ENCODE data around the gene NKPD1. TPM values are rescaled to one million over a fixed set of nuclear protein-coding genes. Genes with fewer than 3 reads are reported as not detected.

Gene NKPD1
- total and polyA plus RNA-seq, 8 donors, result 0.08 to 0.24 (median 0.17) TPM; not detected in 2

DNA sequence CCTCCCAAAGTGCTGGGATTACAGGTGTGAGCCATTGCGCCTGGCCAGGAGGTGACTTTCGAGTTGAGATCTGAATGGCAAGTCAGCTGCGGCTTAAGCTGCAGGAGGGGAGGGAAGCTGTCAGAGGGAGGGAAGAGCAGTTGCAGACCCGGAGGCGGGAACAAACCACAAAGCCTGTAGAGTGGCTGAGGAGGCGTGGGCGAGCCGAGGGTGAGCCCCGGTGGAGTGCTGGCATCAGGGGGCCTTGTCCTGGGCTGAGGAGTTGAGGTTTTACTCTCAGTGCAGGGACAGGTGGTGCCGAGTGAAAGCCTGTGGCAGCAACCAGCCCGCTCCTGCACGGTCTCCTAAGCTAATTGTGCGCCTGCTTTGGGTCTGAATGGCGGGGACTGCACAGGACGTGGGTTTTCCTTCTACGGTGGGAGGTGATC, 43.6 kb downstream of the NKPD1 start:
- ATAC-seq (peak; percentile 28), DNase-seq (peak in 1 of 4 donors; percentile 48)
- intact Hi-C loops (cut with DNase I), result no loop called here
- peaks cover 12 to 73% of the 10 kb centered on the region in 2 donors for H3K4me1 ChIP-seq
- H3K4me3 ChIP-seq, result no peak overlapping the region
- TF ChIP-seq, protein P1, sequence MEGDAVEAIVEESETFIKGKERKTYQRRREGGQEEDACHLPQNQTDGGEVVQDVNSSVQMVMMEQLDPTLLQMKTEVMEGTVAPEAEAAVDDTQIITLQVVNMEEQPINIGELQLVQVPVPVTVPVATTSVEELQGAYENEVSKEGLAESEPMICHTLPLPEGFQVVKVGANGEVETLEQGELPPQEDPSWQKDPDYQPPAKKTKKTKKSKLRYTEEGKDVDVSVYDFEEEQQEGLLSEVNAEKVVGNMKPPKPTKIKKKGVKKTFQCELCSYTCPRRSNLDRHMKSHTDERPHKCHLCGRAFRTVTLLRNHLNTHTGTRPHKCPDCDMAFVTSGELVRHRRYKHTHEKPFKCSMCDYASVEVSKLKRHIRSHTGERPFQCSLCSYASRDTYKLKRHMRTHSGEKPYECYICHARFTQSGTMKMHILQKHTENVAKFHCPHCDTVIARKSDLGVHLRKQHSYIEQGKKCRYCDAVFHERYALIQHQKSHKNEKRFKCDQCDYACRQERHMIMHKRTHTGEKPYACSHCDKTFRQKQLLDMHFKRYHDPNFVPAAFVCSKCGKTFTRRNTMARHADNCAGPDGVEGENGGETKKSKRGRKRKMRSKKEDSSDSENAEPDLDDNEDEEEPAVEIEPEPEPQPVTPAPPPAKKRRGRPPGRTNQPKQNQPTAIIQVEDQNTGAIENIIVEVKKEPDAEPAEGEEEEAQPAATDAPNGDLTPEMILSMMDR (IDR thresholded peaks at IDR 0.05), result no peak
- H3K27me3 ChIP-seq, result no peaks in the 10 kb centered on the region
- H3K27ac ChIP-seq, result no peak overlapping the region
- H3K36me3 ChIP-seq, result peaks cover 0 to 3% of the 10 kb centered on the region in 2 donors
- H3K9me3 ChIP-seq, result no peaks in the 10 kb centered on the region

DNA sequence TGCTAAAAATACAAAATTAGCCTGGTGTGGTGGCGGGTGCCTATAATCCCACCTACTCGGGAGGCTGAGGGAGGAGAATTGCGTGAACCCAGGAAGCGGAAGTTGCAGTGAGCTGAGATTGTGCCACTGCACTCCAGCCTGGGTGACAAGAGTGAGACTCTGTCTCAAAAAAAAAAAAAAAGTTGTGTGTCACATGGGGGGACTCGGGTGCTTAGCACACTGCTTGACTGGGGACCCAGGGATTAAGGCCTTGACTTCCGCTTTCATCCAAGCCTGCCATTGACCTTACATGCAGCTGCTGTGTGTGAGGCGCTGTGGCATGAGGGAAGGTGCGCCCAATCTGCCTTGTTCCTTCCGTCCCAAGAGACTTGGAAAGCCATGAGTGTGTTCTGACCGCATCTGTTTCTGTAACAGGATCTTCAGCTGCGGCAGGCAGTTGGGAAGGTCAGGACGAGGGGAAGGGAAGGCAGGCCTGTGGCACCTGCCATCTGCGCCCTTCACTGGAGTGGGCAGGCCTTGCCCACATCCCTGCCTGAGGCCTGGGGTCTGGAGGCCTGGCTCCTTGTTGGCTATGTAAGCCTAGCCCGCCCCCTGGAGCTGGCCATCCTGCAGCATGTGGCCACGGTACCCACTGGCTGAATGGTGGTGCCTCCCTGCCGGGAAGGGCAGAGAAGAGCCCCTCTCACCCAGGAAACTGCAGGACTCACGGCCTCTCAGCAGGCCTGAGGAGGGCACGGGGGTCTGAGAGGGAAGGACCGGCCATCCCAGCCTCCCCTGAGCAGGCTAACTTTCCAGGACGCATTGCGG, 44.8 kb downstream of the NKPD1 start:
- Histone ChIP-seq H3K9me3 (no peaks in the 10 kb centered on the region), H3K4me3 (no peak overlapping the region), H3K27ac (peak overlapping the region in 1 of 2 donors; percentile 59), H3K4me1 (peaks cover 12 to 79% of the 10 kb centered on the region in 2 donors), H3K27me3 (no peaks in the 10 kb centered on the region), H3K36me3 (peaks cover 0 to 3% of the 10 kb centered on the region in 2 donors)
- ATAC-seq, result no peak
- TF ChIP-seq, protein P1 (IDR thresholded peaks at IDR 0.05), result no peak
- DNase-seq, result no peak
- intact Hi-C loops (cut with DNase I), result no loop called here

DNA sequence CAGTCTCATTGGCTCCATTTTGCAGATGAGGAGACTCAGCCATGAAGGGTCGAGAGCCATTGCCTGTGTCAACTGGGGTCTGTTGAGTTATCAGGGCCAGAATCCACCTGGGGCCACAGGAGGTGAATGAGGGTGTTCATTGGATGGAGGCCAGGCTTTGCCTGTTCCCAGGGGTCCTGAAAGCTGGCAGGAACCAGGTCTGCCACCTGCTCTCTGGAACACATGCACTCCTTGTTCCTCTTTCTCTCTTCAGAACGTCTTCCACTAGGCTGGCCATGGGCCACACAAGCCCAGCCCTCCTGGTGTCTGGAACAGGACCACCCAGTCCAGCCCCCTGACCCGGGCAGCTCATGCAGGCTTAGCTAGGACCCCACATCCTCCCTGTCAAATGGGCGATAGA, 46.7 kb downstream of the NKPD1 start:
- H3K4me3 ChIP-seq, result no peak overlapping the region
- H3K27ac ChIP-seq, result no peak overlapping the region
- intact Hi-C loops (cut with DNase I), result no loop called here
- no peaks in the 10 kb centered on the region for H3K27me3 ChIP-seq
- no peaks in the 10 kb centered on the region for H3K36me3 ChIP-seq
- ATAC-seq (no peak), DNase-seq (no peak)
- TF ChIP-seq, protein P1 (IDR thresholded peaks at IDR 0.05), result no peak
- H3K4me1 ChIP-seq, result peaks cover 12 to 79% of the 10 kb centered on the region in 2 donors
- no peaks in the 10 kb centered on the region for H3K9me3 ChIP-seq

DNA sequence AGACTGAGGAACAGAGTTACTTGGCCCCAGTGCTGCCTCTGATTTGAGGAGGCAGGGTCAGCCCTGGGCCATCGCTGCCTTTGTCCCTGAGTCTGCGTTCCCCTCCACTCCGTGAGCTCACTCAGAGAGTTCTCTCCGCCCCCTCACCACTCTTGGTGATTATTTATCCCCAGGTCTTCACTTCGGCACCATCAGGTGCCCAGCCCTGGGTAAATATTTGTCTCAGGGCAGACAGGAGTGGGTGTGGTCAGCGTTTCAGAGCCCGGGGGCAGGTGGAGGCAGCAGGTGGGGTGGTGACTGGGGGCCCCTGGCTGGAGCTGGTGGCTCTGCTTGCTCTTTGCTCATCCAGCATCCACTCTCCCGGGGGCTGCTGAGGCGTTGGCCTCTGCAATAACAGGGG, 47.2 kb downstream of the NKPD1 start:
- ATAC-seq (peak; percentile 86), DNase-seq (peak in 1 of 4 donors; percentile 51)
- intact Hi-C loops (cut with DNase I), result no loop called here
- H3K36me3 ChIP-seq, result no peaks in the 10 kb centered on the region
- H3K27me3 ChIP-seq, result no peaks in the 10 kb centered on the region
- H3K4me3 ChIP-seq, result no peak overlapping the region
- H3K27ac ChIP-seq, result no peak overlapping the region
- peaks cover 12 to 74% of the 10 kb centered on the region in 2 donors for H3K4me1 ChIP-seq
- TF ChIP-seq, protein P1 (IDR thresholded peaks at IDR 0.05), result no peak
- no peaks in the 10 kb centered on the region for H3K9me3 ChIP-seq

DNA sequence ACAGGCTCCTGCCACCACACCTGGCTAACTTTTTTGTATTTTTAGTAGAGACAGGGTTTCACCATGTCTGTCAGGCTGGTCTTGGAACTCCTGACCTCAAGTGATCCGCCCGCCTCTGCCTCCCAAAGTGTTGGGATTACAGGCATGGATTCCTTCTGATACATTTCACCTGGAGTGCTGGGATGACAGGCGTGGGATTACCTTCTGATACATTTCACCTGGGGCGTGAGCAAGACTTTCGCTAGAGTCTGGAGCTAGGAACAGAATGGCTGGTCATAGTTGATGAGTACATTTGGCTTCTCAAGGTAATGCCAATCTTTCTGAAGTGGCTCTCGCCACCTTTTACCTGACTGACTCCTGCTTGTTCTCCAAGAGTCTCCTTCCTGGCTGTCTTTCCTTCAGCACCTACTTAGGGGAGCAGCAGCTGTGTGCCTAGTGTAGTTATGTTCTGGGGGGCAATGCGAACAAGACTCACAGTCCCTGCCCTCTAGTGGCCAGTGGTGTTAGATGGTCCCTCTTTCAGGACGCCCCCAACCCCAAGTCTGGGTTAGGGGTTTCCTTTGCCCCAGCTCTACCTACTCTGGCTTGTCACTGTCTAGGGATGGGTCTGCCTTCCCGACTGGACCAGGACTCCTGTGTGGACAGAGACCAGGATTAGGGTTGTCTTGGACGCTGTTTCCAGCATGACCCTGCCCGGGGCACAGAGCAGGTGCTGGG, 48.5 kb downstream of the NKPD1 start:
- Histone ChIP-seq H3K4me1 (peaks cover 9 to 61% of the 10 kb centered on the region in 2 donors), H3K9me3 (no peaks in the 10 kb centered on the region), H3K27me3 (no peaks in the 10 kb centered on the region), H3K27ac (no peak overlapping the region), H3K4me3 (no peak overlapping the region), H3K36me3 (no peaks in the 10 kb centered on the region)
- DNase-seq (no peak), ATAC-seq (peak; percentile 22)
- TF ChIP-seq, protein P1 (IDR thresholded peaks at IDR 0.05), result no peak
- intact Hi-C loops (cut with DNase I), result no loop called here

All from left lung (tissue), 10 donors.